IgD-negative memory B cell (primary cell): ENCODE measurements around the gene TEKTIP1. TPM values are rescaled to one million over a fixed set of nuclear protein-coding genes. Genes with fewer than 3 reads are reported as not detected.
"Not testable (repeated sequence)": the region's sequence is repeated elsewhere in the genome, so short reads cannot be mapped to it uniquely, and the experiment has no call there.

ENCODE experiments used
- H3K27ac Mint-ChIP-seq, 3 donors: one replicate each; pipeline ENCODE4 v1.8.0; 2020 to 2022; ENCODE audit warnings: mild to moderate bottlenecking in 3 of 3, mixed read lengths in 3 of 3, moderate library complexity in 1 of 3
- H3K27me3 Mint-ChIP-seq: one replicate; pipeline ENCODE4 v1.8.0; 2021; ENCODE audit warnings: mixed read lengths
- H3K36me3 Mint-ChIP-seq: one replicate; pipeline ENCODE4 v1.8.0; 2020; ENCODE audit warnings: mild to moderate bottlenecking, mixed read lengths
- H3K4me1 Mint-ChIP-seq, 3 donors: one replicate each; pipeline ENCODE4 v1.8.0; 2020 to 2022; ENCODE audit warnings: mixed read lengths in 3 of 3, mild to moderate bottlenecking in 1 of 3
- H3K4me3 Mint-ChIP-seq, 4 donors: one replicate each; pipeline ENCODE4 v1.8.0; 2020 to 2022; ENCODE audit warnings: mild to moderate bottlenecking in 4 of 4, mixed read lengths in 4 of 4, moderate library complexity in 3 of 4
- H3K9me3 Mint-ChIP-seq, 3 donors: one replicate each; pipeline ENCODE4 v1.8.0; 2020 to 2021; ENCODE audit warnings: mixed read lengths in 3 of 3, mild to moderate bottlenecking in 1 of 3
- polyA plus RNA-seq: library from polyadenylated mRNA; unstranded; fragments of 300-500 nt; fragmentation: Illumina TruSeq; gene quantifications from one replicate; pipeline ENCODE4 v1.2.3, GENCODE V29; 2021

Gene TEKTIP1
- polyA plus RNA-seq, 1 donor from 2014 or later = not detected

- H3K9me3 Mint-ChIP-seq = no peaks in the 10 kb centered on the region
- H3K4me3 Mint-ChIP-seq = no peak overlapping the region
- peak overlapping the region in 1 of 3 donors; percentile 62 for H3K27ac Mint-ChIP-seq
- peaks cover 6% of the 10 kb centered on the region for H3K36me3 Mint-ChIP-seq
- H3K27me3 Mint-ChIP-seq = no peaks in the 10 kb centered on the region
- H3K4me1 Mint-ChIP-seq = peaks cover 5 to 10% (median 8%) of the 10 kb centered on the region in 3 donors
These were observed 31.6 kb downstream of the TEKTIP1 start for GRCh38 chr19:3570606-3571011.

DNA sequence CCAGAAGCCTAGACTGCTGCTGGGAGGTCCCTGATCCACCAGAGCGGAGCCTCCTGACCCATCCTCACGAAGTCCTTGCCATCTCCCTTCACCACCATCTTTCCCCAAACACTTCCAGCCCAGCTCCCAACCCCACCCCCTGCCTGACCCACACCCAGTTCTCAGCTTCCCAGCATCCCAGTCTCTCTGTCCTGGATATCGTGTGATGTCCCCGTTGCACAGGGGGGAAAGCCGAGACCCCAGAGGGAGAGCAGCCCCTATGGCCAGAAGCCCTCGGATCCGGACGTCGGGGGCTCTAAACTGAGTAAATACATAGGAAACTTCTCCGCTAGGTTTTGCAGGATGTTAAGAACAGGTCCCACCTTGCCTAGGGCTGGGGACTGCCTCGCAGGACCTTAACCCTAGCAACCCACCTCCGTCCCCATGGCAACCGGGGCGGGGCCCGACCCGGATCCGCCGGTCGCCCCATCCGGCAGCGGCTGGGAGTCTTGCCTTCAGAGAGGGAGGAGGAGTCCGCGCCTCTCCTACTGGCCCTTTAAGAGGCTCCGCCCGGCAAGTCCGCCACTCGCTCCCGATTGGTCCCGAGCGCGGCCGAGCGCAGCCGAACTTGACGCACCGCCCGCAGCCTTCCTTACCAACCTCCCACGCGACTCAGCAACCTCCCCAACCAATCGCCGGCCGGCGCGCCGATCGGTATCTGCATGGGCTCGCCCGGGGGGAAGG, 33.3 kb downstream of the TEKTIP1 start:
- Mint-ChIP-seq H3K4me1 (peaks cover 5 to 10% (median 8%) of the 10 kb centered on the region in 3 donors), H3K4me3 (peak overlapping the region; percentile 67 to 92 (median 87)), H3K27me3 (no peaks in the 10 kb centered on the region), H3K9me3 (no peaks in the 10 kb centered on the region), H3K36me3 (peaks cover 6% of the 10 kb centered on the region), H3K27ac (peak overlapping the region; percentile 19 to 92 (median 25))

DNA sequence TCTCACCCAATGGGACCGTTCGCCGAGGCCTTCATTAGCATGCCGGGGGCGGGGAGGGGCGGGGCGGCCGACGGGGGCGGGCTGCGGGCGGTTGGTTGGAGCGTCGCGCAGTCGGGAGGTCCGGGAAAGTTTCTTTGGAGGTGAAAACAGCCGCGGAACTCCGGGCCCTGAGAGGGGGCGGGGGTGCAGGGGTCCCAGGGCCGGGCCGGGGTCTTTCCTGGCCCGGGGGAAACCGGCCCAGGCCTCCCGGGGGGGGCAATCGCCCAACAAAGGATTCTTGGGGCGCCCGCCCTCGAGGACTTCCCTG, 33.8 kb downstream of the TEKTIP1 start, which contains the start of gene HMG20B:
Gene HMG20B (plus strand): TSS at position 90 of the 307 bp plus-strand sequence. CDS start 366 bp downstream, outside the sequence.
- Mint-ChIP-seq H3K4me1 (peaks cover 5 to 10% (median 8%) of the 10 kb centered on the region in 3 donors), H3K27ac (peak within 1 kb of the TSS; percentile 35 to 92 (median 78)), H3K27me3 (no peaks in the 10 kb centered on the region), H3K36me3 (peaks cover 6% of the 10 kb centered on the region), H3K9me3 (no peaks in the 10 kb centered on the region), H3K4me3 (peak within 1 kb of the TSS; percentile 84 to 92 (median 88))

DNA sequence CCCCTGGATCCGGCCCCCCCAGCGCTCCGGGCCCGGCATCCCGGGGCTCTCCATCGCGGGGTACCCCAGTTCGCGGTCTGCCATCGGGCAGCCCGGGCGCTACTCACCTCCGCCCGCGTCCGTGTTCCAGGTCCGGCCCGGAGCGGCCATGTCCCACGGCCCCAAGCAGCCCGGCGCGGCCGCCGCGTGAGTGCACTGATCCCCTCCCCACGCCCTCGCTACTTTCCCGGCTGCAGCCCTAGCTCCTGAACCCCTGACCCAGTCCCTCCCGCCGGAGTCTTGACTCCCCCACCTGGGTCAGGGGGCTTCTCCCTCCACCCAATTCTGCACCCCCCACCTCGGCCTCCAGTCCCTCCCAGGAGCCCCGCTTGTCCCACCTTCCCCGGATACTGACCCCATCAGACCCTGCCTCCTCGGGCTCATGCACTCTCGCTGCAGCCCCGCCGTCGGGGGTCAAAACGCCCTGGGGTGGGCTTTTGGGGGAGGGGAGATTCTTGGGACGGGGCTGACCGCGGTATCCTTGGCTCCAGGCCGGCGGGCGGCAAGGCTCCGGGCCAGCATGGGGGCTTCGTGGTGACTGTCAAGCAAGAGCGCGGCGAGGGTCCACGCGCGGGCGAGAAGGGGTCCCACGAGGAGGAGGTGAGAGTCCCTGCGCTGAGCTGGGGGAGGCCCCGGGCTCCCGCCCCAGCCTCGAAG, 34.3 kb downstream of the TEKTIP1 start:
- Mint-ChIP-seq H3K36me3 (peaks cover 6% of the 10 kb centered on the region), H3K9me3 (no peaks in the 10 kb centered on the region), H3K27ac (peak overlapping the region in 2 of 3 donors; percentile 35 to 78), H3K4me1 (peaks cover 5 to 11% (median 8%) of the 10 kb centered on the region in 3 donors), H3K4me3 (peak overlapping the region; percentile 84 to 91 (median 87)), H3K27me3 (no peaks in the 10 kb centered on the region)

DNA sequence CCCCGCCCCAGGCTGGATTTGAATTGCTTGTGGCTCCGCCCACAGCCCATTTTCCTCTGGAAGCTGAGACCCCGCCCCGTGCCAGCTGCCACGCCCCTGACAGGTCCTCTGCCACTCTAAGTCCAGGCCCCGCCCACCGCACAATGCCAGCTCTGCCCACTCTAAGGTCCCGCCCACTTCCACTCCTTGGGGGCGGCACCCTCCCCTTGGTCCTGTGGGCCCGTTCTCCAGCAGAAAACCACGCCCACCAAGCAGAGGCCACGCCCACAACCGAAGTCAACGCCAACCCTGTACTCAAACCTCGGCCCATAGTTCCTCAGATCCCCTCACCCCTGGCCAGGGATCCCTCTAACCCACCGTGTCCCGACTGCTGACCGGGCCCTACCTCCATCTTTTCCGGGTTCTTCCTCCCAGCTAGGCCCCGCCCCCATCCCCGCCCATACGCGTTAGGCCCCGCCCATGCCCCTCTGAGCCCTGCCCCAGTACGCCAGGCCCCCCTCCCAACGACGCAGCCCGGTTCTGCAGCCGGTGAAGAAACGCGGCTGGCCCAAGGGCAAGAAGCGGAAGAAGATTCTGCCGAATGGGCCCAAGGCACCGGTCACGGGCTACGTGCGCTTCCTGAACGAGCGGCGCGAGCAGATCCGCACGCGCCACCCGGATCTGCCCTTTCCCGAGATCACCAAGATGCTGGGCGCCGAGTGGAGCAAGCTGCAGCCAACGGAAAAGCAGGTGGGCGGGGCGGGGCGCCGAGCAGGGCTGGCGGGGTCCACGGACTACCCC, 35.1 kb downstream of the TEKTIP1 start:
- Mint-ChIP-seq H3K27me3 (no peaks in the 10 kb centered on the region), H3K9me3 (no peaks in the 10 kb centered on the region), H3K27ac (peak overlapping the region in 2 of 3 donors; percentile 35 to 78), H3K4me1 (peaks cover 5 to 11% (median 8%) of the 10 kb centered on the region in 3 donors), H3K36me3 (peaks cover 6% of the 10 kb centered on the region), H3K4me3 (peak overlapping the region; percentile 84 to 91 (median 87))

DNA sequence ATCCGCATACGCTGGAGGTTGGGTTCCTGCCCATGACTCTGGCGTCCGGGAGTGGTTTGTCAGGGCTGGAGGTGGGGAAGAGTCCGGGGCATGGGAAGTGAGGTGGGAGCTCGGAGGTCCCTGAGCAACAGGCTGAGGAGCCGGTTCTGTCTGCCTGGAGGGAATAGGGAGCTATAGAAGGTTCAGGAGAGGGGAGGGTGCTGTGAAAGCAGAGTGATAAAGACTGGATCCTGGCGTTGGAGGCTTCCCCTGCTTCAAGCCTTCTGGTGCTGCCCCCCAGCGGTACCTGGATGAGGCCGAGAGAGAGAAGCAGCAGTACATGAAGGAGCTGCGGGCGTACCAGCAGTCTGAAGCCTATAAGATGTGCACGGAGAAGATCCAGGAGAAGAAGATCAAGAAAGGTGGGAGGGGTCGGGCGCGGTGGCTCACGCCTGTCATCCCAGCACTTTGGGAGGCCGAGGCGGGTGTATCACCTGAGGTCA, 36.3 kb downstream of the TEKTIP1 start:
- Mint-ChIP-seq H3K4me3 (peak overlapping the region in 3 of 4 donors; percentile 49 to 88 (median 87)), H3K27me3 (no peaks in the 10 kb centered on the region), H3K4me1 (peaks cover 5 to 11% (median 8%) of the 10 kb centered on the region in 3 donors), H3K9me3 (no peaks in the 10 kb centered on the region), H3K36me3 (peaks cover 6% of the 10 kb centered on the region), H3K27ac (peak overlapping the region in 1 of 3 donors; percentile 67)

DNA sequence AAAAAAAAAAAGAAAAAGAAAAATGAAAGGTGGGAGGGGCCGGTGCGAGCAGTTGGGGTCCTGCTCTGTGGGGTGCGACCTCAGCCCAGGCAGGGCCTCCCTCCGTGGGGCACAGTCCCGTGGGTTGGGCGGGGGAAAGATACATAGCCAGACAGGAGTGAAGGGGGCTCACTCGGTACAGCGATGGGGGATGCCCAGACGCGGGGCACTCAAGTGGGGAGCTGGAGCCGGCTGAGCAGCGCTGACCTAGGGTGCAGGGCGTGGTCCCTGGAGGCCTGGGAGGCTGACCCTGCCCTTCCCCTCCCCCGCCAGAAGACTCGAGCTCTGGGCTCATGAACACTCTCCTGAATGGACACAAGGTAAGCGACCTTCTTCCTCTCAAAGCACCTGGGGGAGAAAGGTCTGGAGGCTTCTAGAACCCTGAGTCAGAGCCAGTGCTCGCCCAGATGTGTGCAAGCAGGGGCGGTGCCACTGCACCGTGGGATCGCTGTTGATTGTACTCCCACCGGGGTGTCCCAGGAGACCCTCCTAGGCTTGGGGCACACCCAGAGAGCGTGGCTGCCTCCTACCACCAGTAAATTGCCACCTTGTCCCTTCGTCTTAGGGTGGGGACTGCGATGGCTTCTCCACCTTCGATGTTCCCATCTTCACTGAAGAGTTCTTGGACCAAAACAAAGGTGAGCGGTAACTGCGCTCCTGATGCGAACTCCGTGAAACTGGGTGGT, 37.1 kb downstream of the TEKTIP1 start:
- no peak overlapping the region for H3K27ac Mint-ChIP-seq
- no peaks in the 10 kb centered on the region for H3K9me3 Mint-ChIP-seq
- peaks cover 7% of the 10 kb centered on the region for H3K36me3 Mint-ChIP-seq
- peaks cover 5 to 11% (median 8%) of the 10 kb centered on the region in 3 donors for H3K4me1 Mint-ChIP-seq
- peak overlapping the region in 3 of 4 donors; percentile 38 to 84 (median 65) for H3K4me3 Mint-ChIP-seq
- no peaks in the 10 kb centered on the region for H3K27me3 Mint-ChIP-seq

GRCh38 chr19:3576696-3577443, 37.9 kb downstream of the TEKTIP1 start:
- peaks cover 4 to 7% (median 5%) of the 10 kb centered on the region in 3 donors for H3K4me1 Mint-ChIP-seq
- peaks cover 7% of the 10 kb centered on the region for H3K36me3 Mint-ChIP-seq
- H3K27ac Mint-ChIP-seq = no peak overlapping the region
- H3K27me3 Mint-ChIP-seq = no peaks in the 10 kb centered on the region
- H3K4me3 Mint-ChIP-seq = peak overlapping the region in 3 of 4 donors; percentile 38 to 84 (median 65)
- H3K9me3 Mint-ChIP-seq = no peaks in the 10 kb centered on the region

GRCh38 chr19:3577723-3578344, 38.9 kb downstream of the TEKTIP1 start:
- Mint-ChIP-seq H3K4me3 (no peak overlapping the region), H3K4me1 (peaks cover 3 to 5% (median 4%) of the 10 kb centered on the region in 3 donors)

GRCh38 chr19:3578390-3578789, 39.4 kb downstream of the TEKTIP1 start:
- H3K4me1 Mint-ChIP-seq = peaks cover 3 to 5% (median 4%) of the 10 kb centered on the region in 3 donors
- peaks cover 7% of the 10 kb centered on the region for H3K36me3 Mint-ChIP-seq
- H3K27ac Mint-ChIP-seq = no peak overlapping the region
- H3K27me3 Mint-ChIP-seq = peaks cover 1% of the 10 kb centered on the region
- no peaks in the 10 kb centered on the region for H3K9me3 Mint-ChIP-seq
- no peak overlapping the region for H3K4me3 Mint-ChIP-seq

More at GRCh38 chr19:3577723-3578344, 38.9 kb downstream of the TEKTIP1 start:
- peaks cover 7% of the 10 kb centered on the region for H3K36me3 Mint-ChIP-seq
- no peak overlapping the region for H3K27ac Mint-ChIP-seq
- no peaks in the 10 kb centered on the region for H3K9me3 Mint-ChIP-seq
- H3K27me3 Mint-ChIP-seq = peaks cover 1% of the 10 kb centered on the region

DNA sequence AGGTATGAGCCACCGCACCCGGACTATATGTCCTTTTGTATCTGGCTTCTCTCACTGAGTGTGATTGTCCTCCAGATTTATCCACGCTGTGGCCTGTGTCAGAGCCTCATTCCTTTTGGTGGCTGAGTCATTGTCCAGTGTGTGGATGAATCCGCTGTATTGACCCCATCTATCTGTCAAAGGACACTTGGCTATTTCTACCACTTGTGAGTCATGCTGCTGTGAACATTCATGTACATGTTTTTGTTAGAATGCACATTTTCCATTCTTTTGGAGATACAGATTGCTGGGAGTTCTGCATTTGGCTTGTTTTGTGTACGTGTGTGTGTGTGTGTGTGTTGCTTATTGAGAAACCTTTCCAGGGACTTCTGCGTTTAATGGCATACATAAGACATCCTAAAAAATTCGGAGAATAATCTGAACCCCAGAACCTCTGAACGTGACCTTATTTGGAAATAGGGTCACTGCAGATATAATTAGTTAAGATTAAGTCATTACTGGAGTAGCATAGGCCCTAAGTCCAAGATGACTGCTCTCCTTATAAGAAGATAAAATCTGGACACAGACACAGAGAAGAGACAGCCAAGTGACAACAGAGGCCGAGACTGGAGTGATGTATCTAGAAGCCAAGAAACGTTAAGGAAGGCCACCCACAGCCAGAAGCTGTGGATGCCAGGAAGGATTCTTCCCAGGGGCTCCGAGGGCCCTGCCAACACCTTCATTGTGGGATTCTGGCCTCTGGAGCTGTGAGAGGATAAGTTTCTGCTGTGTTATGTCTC, 41.4 kb downstream of the TEKTIP1 start:
- H3K4me3 Mint-ChIP-seq = peak overlapping the region in 1 of 4 donors; percentile 57
- no peak overlapping the region for H3K27ac Mint-ChIP-seq
- H3K9me3 Mint-ChIP-seq = no peaks in the 10 kb centered on the region

DNA sequence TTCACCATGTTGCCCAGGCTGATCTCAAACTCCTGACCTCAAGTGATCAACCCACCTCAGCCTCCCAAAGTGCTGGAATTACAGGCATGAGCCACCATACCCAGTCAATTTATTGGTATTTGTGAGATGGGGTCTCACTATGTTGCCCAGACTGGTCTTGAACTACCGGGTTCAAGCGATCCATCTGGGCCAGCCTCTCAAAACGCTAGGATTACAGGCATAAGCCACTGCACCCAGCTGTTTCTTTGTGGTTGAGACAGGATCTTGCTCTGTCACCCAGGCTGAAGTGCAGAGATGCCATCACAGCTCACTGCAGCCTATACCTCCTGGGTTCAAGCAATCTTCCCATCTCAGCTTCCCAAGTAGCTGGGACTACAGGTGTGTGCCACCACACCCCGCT, 42.8 kb downstream of the TEKTIP1 start:
- H3K4me1 Mint-ChIP-seq, H3K9me3 Mint-ChIP-seq, H3K4me3 Mint-ChIP-seq, H3K27me3 Mint-ChIP-seq, H3K27ac Mint-ChIP-seq, H3K36me3 Mint-ChIP-seq: not testable (repeated sequence)

More for the DNA sequence above, 41.4 kb downstream of the TEKTIP1 start:
- peaks cover 1% of the 10 kb centered on the region for H3K27me3 Mint-ChIP-seq
- H3K36me3 Mint-ChIP-seq = peaks cover 3% of the 10 kb centered on the region
- H3K4me1 Mint-ChIP-seq = peaks cover 1 to 2% (median 1%) of the 10 kb centered on the region in 3 donors
